Stimulated activated CD4-positive, alpha-beta T cell treated with anti-CD3 and anti-CD28 coated beads, Interleukin-15, amount 100 ng/mL, for 48 hours (primary cell): ENCODE results near the gene NIPBL.
"Not testable (repeated sequence)": the region's sequence is repeated elsewhere in the genome, so short reads cannot be mapped to it uniquely, and the experiment has no call there.

Source experiments
- DNase-seq, 2 donors: peaks; one replicate each; pipeline ENCODE4 v3.0.0-alpha.2; 2020; ENCODE audit warnings: low read depth in 2 of 2

NIPBL gene

DNA sequence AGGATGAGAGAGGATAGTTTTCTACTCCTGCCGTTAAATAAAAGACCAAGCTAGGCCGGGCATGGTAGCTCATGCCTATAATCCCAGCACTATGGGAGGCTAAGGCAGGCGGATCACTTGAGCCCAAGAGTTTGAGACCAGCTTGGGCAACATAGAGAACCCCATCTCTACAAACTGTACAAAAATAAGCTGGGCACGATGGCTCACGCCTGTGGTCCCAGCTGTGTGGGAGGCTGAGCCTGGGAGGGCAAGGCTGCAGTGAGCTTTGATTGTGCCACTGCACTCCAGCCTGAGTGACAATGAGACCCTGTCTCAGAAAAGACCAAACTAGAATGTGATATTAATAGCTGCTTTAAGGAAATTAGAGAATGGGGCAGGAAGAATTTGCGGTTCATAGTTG lies 158.4 kb downstream of the NIPBL start:
- DNase-seq = no peak

- no peak for DNase-seq
These were observed 161.3 kb downstream of the NIPBL start for GRCh38 chr5:37037840-37038239.

- no peak for DNase-seq
These were observed 163.3 kb downstream of the NIPBL start for GRCh38 chr5:37039824-37040223.

GRCh38 chr5:37043693-37044092 lies 167.1 kb downstream of the NIPBL start:
- no peak for DNase-seq

GRCh38 chr5:37044120-37044519 lies 167.6 kb downstream of the NIPBL start:
- DNase-seq = no peak

DNA sequence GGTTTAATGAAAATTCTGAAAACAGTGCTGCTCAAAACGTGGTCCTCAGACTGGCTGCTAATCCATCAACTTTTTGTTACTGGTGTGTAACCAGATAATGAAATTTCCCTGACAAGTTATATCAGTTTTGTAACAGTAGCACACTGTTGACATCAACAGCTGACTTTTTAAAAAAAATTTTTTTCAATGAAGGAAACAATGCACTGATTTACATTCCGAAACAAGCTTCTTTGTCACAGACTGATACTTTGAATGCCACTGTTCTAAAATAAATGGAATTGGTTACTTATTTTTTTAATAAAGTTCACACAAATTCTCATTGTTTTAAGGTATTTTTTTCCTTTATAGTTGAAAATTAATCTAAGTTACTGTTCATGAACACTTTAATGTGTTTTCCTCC lies 169.1 kb downstream of the NIPBL start:
- DNase-seq = no peak

DNA sequence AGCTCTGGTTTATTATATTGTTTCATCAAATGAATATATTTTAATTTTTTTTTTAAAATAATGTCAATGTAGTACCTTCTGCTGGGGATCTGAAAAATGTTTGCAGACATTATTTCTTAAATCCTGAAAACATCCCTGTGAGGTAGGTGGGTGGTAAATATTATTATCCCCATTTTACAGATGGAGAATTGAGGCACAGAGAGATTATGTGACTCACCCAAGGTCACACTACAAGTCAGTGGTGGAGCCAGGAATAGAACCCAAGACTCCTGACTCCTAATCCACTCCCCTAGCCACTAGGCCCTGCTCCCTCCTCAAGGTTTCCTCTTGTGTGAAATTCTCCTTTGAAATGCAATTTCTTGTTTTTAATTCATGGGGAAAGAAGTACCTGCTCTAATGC lies 171.4 kb downstream of the NIPBL start:
- no peak for DNase-seq

GRCh38 chr5:37054391-37054790 lies 177.8 kb downstream of the NIPBL start:
- DNase-seq = no peak

DNA sequence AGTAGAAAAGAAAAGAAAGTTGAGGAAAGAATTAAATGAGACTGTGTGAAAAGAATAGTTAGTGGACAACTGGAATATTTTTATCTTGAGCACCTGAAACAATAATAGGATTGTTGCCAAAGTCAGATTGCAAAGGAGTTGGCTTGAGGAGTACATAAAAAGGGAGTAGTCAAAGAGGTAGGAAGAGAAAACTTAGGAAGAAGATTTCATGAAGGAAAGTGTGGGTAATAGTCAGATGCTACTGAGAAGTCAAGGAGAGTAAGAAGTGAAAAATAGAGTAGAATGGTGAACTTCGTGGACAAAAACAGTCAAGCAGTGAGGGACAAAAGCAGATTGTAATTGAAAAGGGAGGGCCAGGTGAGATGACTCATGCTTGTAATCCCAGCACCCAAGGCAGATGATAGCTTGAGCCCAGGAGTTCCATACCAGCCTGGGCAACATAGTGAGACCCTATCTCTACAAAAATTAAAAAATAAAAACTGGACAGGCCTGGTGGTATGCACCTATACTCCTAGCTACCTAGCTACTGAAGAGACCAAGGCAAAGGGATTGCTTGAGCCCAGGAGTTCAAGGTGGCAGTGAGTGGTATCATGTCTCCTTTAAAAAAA lies 178.9 kb downstream of the NIPBL start:
- no peak for DNase-seq

DNA sequence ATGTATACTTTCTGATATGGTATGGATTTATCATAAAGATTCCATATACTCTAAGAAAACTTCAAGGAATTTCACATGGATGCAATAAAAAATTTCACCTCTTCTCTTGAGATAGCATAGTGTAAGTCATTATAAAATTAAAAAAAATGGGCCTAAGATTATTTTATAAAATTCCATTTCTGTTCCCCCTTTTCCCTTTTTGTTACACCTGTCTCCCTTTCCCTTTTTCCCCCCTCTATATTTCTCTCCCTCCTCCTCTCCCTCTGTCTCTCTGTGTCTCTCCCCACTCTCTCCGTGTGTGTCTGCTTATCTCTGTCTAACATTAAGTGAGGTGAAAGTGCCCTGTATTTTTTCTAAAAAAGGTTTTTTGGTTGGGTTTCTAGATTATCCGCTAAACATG lies 180.2 kb downstream of the NIPBL start:
- no peak for DNase-seq

DNA sequence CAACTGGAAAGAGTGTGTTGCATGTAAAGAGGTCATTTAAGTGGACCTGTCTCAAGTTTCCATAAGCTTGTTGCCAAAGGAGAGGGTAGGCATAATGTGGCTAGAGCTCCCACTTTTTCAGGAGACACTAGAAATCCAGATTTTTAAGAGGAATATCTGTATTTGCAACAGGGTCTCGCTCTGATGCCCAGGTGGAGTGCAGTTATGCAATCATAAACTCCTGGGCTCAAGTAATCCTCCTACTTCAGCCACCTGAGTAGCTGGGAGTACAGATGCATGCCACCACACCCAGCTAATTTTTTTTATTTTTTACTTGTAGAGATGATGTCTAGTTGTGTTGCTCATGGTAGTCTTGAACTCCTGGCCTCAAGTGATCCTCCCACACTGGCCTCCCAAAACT lies 183.5 kb downstream of the NIPBL start:
- DNase-seq = no peak

GRCh38 chr5:37063739-37064138 lies 187.2 kb downstream of the NIPBL start:
- DNase-seq = no peak

DNA sequence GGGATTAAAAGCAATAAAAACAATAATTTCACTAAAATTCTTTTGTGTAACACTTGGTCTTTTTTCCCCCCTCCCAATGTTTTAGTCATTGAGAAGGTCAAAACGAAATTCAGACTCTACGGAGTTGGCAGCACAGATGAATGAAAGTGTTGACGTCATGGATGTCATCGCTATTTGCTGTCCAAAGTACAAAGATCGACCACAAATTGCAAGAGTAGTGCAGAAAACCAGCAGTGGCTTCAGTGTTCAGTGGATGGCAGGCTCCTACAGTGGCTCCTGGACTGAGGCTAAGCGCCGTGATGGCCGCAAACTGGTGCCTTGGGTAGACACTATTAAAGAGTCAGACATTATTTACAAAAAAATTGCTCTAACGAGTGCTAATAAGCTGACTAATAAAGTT lies 187.9 kb downstream of the NIPBL start:
- DNase-seq = no peak

DNA sequence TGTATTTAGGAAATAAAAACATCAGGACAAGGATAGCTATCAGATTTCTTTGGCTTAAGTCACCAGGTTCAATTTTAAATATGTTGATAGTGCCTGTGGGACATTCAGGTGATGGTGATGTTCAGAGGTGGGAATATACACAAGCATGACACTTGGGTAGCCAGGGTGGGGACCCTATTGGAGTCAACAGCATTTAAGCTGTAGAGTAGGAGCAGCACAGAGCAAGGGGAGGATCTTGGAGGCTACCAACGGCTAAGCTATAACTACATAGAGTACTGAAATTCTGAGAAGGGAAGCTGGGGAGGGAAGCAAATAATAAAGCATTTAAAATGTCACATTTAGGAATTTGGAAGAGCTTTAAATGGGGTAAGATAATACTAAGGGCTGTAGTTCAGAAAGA lies 194.9 kb downstream of the NIPBL start:
- DNase-seq = no peak

GRCh38 chr5:37071901-37072581 lies 195.5 kb downstream of the NIPBL start:
- no peak for DNase-seq

DNA sequence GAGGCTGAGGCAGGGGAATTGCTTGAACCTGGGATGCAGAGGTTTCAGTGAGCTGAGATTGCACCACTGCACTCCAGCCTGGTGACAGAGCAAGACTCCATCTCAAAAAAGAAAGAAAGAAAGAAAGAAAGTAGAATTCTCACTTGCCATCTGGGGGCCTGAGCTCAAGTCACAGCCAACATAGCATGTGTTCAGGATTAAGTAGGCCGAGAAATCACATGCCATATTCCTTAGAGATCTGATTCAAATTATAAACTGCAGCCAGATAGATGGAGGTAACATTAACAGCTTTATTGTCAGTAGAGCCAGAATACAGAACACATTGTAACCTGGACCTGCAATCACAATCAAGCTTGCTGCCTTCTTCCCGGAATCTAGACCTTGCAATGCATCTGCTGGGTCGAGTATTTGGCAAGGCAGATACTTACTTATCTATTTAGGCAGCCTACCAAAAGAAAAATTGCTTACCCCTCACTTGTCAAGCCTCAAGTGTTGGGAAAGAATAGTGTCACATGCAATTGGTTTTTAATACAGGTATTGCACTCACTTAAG lies 198.9 kb downstream of the NIPBL start:
- DNase-seq = no peak

GRCh38 chr5:37077146-37077545 lies 200.6 kb downstream of the NIPBL start:
- no peak for DNase-seq

GRCh38 chr5:37080697-37081096 lies 204.1 kb downstream of the NIPBL start:
- DNase-seq = no peak

GRCh38 chr5:37082977-37083376 lies 206.4 kb downstream of the NIPBL start:
- DNase-seq = not testable (repeated sequence)

DNA sequence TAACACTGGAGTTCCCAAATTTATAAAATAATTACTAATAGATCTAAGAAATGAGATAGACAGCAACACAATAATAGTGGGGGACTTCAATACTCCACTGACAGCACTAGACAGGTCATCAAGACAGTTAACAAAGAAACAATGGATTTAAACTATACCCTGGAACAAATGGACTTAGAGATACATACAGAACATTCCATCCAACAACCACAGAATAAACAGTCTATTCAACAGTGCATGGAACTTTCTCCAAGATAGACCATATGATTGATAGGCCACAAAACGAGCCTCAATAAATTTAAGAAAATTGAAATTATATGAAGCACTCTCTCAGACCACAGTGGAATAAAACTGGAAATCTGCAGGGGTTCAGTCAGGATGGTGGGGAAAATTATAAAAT lies 209.5 kb downstream of the NIPBL start:
- DNase-seq = not testable (repeated sequence)

- DNase-seq = no peak
These were observed 210.1 kb downstream of the NIPBL start for GRCh38 chr5:37086466-37087173.

DNA sequence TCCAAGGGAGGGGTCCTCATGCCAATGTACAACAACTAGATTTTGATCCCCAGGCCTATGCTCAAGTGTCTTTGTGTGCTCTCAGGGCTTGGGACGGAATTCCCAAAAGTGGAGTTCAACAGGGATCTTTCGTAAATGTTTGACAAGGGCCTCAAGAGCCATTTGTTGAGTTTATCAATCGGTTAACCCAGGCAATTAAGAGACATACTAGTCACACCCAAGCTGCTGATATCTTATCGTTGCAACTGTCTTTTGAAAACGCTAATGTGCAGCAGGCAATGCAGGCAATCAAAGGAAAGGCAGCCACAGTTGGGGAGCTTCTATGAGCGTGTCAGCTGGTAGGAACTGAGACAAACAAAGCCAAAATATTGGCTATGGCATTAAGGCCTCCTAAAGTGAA lies 211.4 kb downstream of the NIPBL start:
- DNase-seq = no peak
